ENCODE results near the gene LRP6. TPM values are rescaled to one million over a fixed set of nuclear protein-coding genes. Genes with fewer than 3 reads are reported as not detected.
"Not testable (repeated sequence)": the region's sequence is repeated elsewhere in the genome, so short reads cannot be mapped to it uniquely, and the experiment has no call there.

LRP6 gene
- total RNA-seq = 15.2 and 20.3 TPM in 2 replicates

GRCh38 chr12:12266873-12267741, at the start of gene LRP6:
Gene LRP6, minus strand, starts transcription at chr12:12267044. Its CDS starts 309 bp downstream, at chr12:12266735.
- Histone ChIP-seq H3K27me3 (ENCODE audit: control insufficient read depth, insufficient read depth, low read length) (no peaks in the 10 kb centered on the region), H3K36me3 (ENCODE audit: control insufficient read depth, insufficient read depth, low read length) (no peaks in the 10 kb centered on the region), H3K4me3 (ENCODE audit: low read depth, low read length) (peak within 1 kb of the TSS; percentile 69)
- peak; percentile 43 for DNase-seq (ENCODE audit: low read depth)
- TF ChIP-seq CTCF (IDR thresholded peaks at IDR 0.05; ENCODE audit: insufficient read depth, low read length, poor library complexity, severe bottlenecking) = no peak

- no peak for TF ChIP-seq CTCF (IDR thresholded peaks at IDR 0.05; ENCODE audit: insufficient read depth, low read length, poor library complexity, severe bottlenecking)
- no peak overlapping the region for H3K4me3 ChIP-seq (ENCODE audit: low read depth, low read length)
- no peak for DNase-seq (ENCODE audit: low read depth)
Observed at GRCh38 chr12:12315838-12316237, 49.0 kb upstream of the LRP6 start.

GRCh38 chr12:12310695-12311094, 43.9 kb upstream of the LRP6 start:
- DNase-seq (ENCODE audit: low read depth); H3K36me3 ChIP-seq (ENCODE audit: control insufficient read depth, insufficient read depth, low read length); H3K4me3 ChIP-seq (ENCODE audit: low read depth, low read length); H3K27me3 ChIP-seq (ENCODE audit: control insufficient read depth, insufficient read depth, low read length): not testable (repeated sequence)

More at GRCh38 chr12:12315838-12316237, 49.0 kb upstream of the LRP6 start:
- Histone ChIP-seq H3K36me3 (ENCODE audit: control insufficient read depth, insufficient read depth, low read length) (no peaks in the 10 kb centered on the region), H3K27me3 (ENCODE audit: control insufficient read depth, insufficient read depth, low read length) (no peaks in the 10 kb centered on the region)

- DNase-seq (ENCODE audit: low read depth) = no peak
- Histone ChIP-seq H3K36me3 (ENCODE audit: control insufficient read depth, insufficient read depth, low read length) (no peaks in the 10 kb centered on the region), H3K4me3 (ENCODE audit: low read depth, low read length) (no peak overlapping the region), H3K27me3 (ENCODE audit: control insufficient read depth, insufficient read depth, low read length) (no peaks in the 10 kb centered on the region)
- TF ChIP-seq CTCF (IDR thresholded peaks at IDR 0.05; ENCODE audit: insufficient read depth, low read length, poor library complexity, severe bottlenecking) = no peak
Observed at GRCh38 chr12:12305568-12306300, 38.9 kb upstream of the LRP6 start.

- Histone ChIP-seq H3K4me3 (ENCODE audit: low read depth, low read length) (no peak overlapping the region), H3K27me3 (ENCODE audit: control insufficient read depth, insufficient read depth, low read length) (no peaks in the 10 kb centered on the region), H3K36me3 (ENCODE audit: control insufficient read depth, insufficient read depth, low read length) (no peaks in the 10 kb centered on the region)
- no peak for TF ChIP-seq CTCF (IDR thresholded peaks at IDR 0.05; ENCODE audit: insufficient read depth, low read length, poor library complexity, severe bottlenecking)
- no peak for DNase-seq (ENCODE audit: low read depth)
Observed at GRCh38 chr12:12302976-12303375, 36.1 kb upstream of the LRP6 start.

GRCh38 chr12:12301122-12301521, 34.3 kb upstream of the LRP6 start:
- H3K27me3 ChIP-seq (ENCODE audit: control insufficient read depth, insufficient read depth, low read length) = no peaks in the 10 kb centered on the region
- no peak for DNase-seq (ENCODE audit: low read depth)
- no peaks in the 10 kb centered on the region for H3K36me3 ChIP-seq (ENCODE audit: control insufficient read depth, insufficient read depth, low read length)
- TF ChIP-seq CTCF (IDR thresholded peaks at IDR 0.05; ENCODE audit: insufficient read depth, low read length, poor library complexity, severe bottlenecking) = no peak
- no peak overlapping the region for H3K4me3 ChIP-seq (ENCODE audit: low read depth, low read length)
